A549 (cell line): Measurements from ENCODE around the gene ABI2. TPM values are rescaled to one million over a fixed set of nuclear protein-coding genes. Genes with fewer than 3 reads are reported as not detected.

Experiments
- ATAC-seq, 2 experiments: fragments of 200-7000 bp in 1 of 2; fragments of >200 bp in 1 of 2; cut with Nextera tagmentation in 1 of 2; cut with Tn5 transposase in 1 of 2; 3 replicates each; pipeline versions ENCODE4 v1.8.0 to v1.9.1; 2018 to 2020; ENCODE audit warnings: mild to moderate bottlenecking in 1 of 2, moderate library complexity in 1 of 2
- CTCF ChIA-PET: fragments of 300-600 bp; sonication (Branson Sonifier 250); formaldehyde crosslinking; extraction: SDS; loops from one replicate; lab custom pipeline; 2021; ENCODE audit warnings: antibody characterized with exemption, inconsistent platforms; lab: Yijun Ruan, JAX
- POLR2A ChIA-PET: fragments of 350-600 bp; formaldehyde crosslinking; extraction: SDS; loops from one replicate; lab custom pipeline; 2021; ENCODE audit warnings: antibody characterized with exemption, inconsistent platforms; lab: Yijun Ruan, JAX
- DNase-seq, 2 experiments: peaks; one replicate each; pipeline versions ENCODE4 v3.0.0 to v3.0.0-alpha.2; 2011 to 2016; ENCODE audit warnings: low read depth in 1 of 2, low spot score in 1 of 2
- FAIRE-seq: peaks from 2 replicates; lab custom pipeline; 2011; peaks lifted over from hg19 to GRCh38; lab: Jason Lieb, UNC
- H3K27ac ChIP-seq, 2 experiments: fragments of >200 bp; sonication (Bioruptor Twin); formaldehyde crosslinking; 3 replicates each; pipeline ENCODE4 v1.5.1; 2016 to 2017
- H3K4me1 ChIP-seq: fragments of >200 bp; sonication (Bioruptor Twin); formaldehyde crosslinking; 3 replicates; pipeline ENCODE4 v1.6.1; 2016
- H3K4me2 ChIP-seq: fragments of >200 bp; sonication (Bioruptor Twin); formaldehyde crosslinking; 3 replicates; pipeline ENCODE4 v1.6.1; 2016
- H3K4me3 ChIP-seq: fragments of >200 bp; sonication (Bioruptor Twin); formaldehyde crosslinking; 3 replicates; pipeline ENCODE4 v1.5.1; 2016
- H3K9me3 ChIP-seq: fragments of >200 bp; sonication (Bioruptor Twin); formaldehyde crosslinking; 3 replicates; pipeline ENCODE4 v1.6.1; 2016
- BHLHE40 ChIP-seq: IDR thresholded peaks from 2 replicates; pipeline ENCODE4 v1.6.1; 2012; ENCODE audit warnings: low read depth, low read length, inconsistent platforms
- CBX2 ChIP-seq: fragments of 200-600 bp; sonication (generic); IDR thresholded peaks from 2 replicates; pipeline ENCODE4 v1.6.1; 2016; ENCODE audit warnings: low read depth, mild to moderate bottlenecking, borderline replicate concordance
- CHD2 ChIP-seq: fragments of 150-350 bp; IDR thresholded peaks from 2 replicates; pipeline ENCODE4 v1.6.1; 2014; ENCODE audit warnings: low read length; ENCODE audit not compliant: partially characterized antibody
- EHMT2 ChIP-seq: fragments of 200-600 bp; sonication (generic); IDR thresholded peaks from 2 replicates; pipeline ENCODE4 v1.6.1; 2016; ENCODE audit warnings: antibody characterized with exemption, low read depth, mild to moderate bottlenecking, moderate library complexity
- ESRRA ChIP-seq: fragments of 150-350 bp; IDR thresholded peaks from 2 replicates; pipeline ENCODE4 v1.6.1; 2014; ENCODE audit warnings: mild to moderate bottlenecking, low read length, borderline replicate concordance
- FOSB ChIP-seq: fragments of 250-450 bp; sonication (Bioruptor Pico); IDR thresholded peaks from 2 replicates; pipeline ENCODE4 v1.5.0; 2020; ENCODE audit warnings: mild to moderate bottlenecking, moderate library complexity
- HOXB13 ChIP-seq: fragments of 250-450 bp; sonication (Bioruptor Pico); IDR thresholded peaks from 2 replicates; pipeline ENCODE4 v1.5.0; 2020; ENCODE audit warnings: low read depth, mild to moderate bottlenecking, moderate library complexity
- HOXB5 ChIP-seq: fragments of 250-450 bp; sonication (Bioruptor Pico); IDR thresholded peaks from 2 replicates; pipeline ENCODE4 v1.5.0; 2020; ENCODE audit warnings: mild to moderate bottlenecking, moderate library complexity
- MAZ ChIP-seq: fragments of 150-350 bp; IDR thresholded peaks from 2 replicates; pipeline ENCODE4 v1.6.1; 2014; ENCODE audit warnings: antibody characterized with exemption, low read depth, low read length, borderline replicate concordance
- MYC ChIP-seq: IDR thresholded peaks from 2 replicates; pipeline ENCODE4 v1.6.1; 2012; ENCODE audit warnings: mild to moderate bottlenecking, inconsistent platforms, low read length, improper control_type of control experiment, borderline replicate concordance
- NFE2L2 ChIP-seq: fragments of 150-350 bp; conservative IDR thresholded peaks from 2 replicates; pipeline ENCODE4 v1.6.1; 2014; ENCODE audit warnings: low read length
- NPAS2 ChIP-seq: fragments of 250-450 bp; sonication (Bioruptor Pico); IDR thresholded peaks from 2 replicates; pipeline ENCODE4 v1.8.0; 2022; ENCODE audit warnings: mild to moderate bottlenecking, moderate library complexity, borderline replicate concordance
- POLR2A ChIP-seq: IDR thresholded peaks from 2 replicates; pipeline ENCODE4 v1.6.1; 2012; ENCODE audit warnings: mild to moderate bottlenecking, low read length
- RFX5 ChIP-seq: fragments of 450-650 bp; IDR thresholded peaks from 2 replicates; pipeline ENCODE4 v1.7.1; 2014; ENCODE audit warnings: antibody characterized with exemption, mild to moderate bottlenecking, moderate library complexity
- RNF2 ChIP-seq: fragments of 200-600 bp; sonication (generic); IDR thresholded peaks from 2 replicates; pipeline ENCODE4 v1.6.1; 2016; ENCODE audit warnings: low read depth, mild to moderate bottlenecking, antibody characterized with exemption, moderate library complexity, borderline replicate concordance
- SREBF2 ChIP-seq: fragments of 450-650 bp; IDR thresholded peaks from 2 replicates; pipeline ENCODE4 v1.6.1; 2014; ENCODE audit warnings: mild to moderate bottlenecking, moderate library complexity
- TFCP2L1 ChIP-seq: fragments of 250-450 bp; sonication (Bioruptor Pico); IDR thresholded peaks from 2 replicates; pipeline ENCODE4 v1.5.0; 2021; ENCODE audit warnings: mild to moderate bottlenecking
- ZC3H11A ChIP-seq: fragments of 450-650 bp; IDR thresholded peaks from 2 replicates; pipeline ENCODE4 v1.6.1; 2014; ENCODE audit warnings: antibody characterized with exemption, mild to moderate bottlenecking
- ZFP36 ChIP-seq: fragments of 450-650 bp; IDR thresholded peaks from 2 replicates; pipeline ENCODE4 v1.6.1; 2014; ENCODE audit warnings: borderline replicate concordance; ENCODE audit not compliant: partially characterized antibody
- ZNF302 ChIP-seq: fragments of 250-450 bp; sonication (Bioruptor Pico); IDR thresholded peaks from 2 replicates; pipeline ENCODE4 v1.9.0; 2021; ENCODE audit warnings: inconsistent platforms, mild to moderate bottlenecking, moderate library complexity
- ZSCAN20 ChIP-seq: fragments of 250-450 bp; sonication (Bioruptor Pico); IDR thresholded peaks from 2 replicates; pipeline ENCODE4 v1.8.0; 2022; ENCODE audit warnings: mild to moderate bottlenecking, moderate library complexity
- WGBS: methylation state at CpG from one replicate; pipeline ENCODE4 v1.1.6; 2017; ENCODE audit errors: missing lambda C conversion rate; 5-methylcytosine and 5-hydroxymethylcytosine counted together
- polyA plus RNA-seq, 4 experiments: library from polyadenylated mRNA; depleted of rRNA in 3 of 4; stranded (reverse); fragments of >200 nt; fragmentation: RNase III in 1 of 4; extraction: RNeasy Plus Mini Kit Qiagen cat#74134 plus additional on column Dnase treatment in 1 of 4; gene quantifications; 2 replicates in 3 of 4; 3 replicates in 1 of 4; pipeline ENCODE4 v1.2.3, GENCODE V29; 2011 to 2017
- TF ChIP-seq, protein P1 (sequence below): fragments of >200 bp; sonication (Bioruptor Twin); formaldehyde crosslinking; IDR thresholded peaks from 3 replicates; pipeline ENCODE4 v1.5.1; 2016
- TF ChIP-seq, protein P2 (sequence below): fragments of >200 bp; sonication (Bioruptor Twin); formaldehyde crosslinking; IDR thresholded peaks from 3 replicates; pipeline ENCODE4 v1.6.1; 2016
- TF ChIP-seq, protein P3 (sequence below): fragments of 200-600 bp; sonication (generic); IDR thresholded peaks from 2 replicates; pipeline ENCODE4 v1.6.1; 2016; ENCODE audit warnings: antibody characterized with exemption, mild to moderate bottlenecking, moderate library complexity
- TF ChIP-seq, protein P4 (sequence below): fragments of 250-450 bp; sonication (Bioruptor Pico); IDR thresholded peaks from 2 replicates; pipeline ENCODE4 v1.5.0; 2021; ENCODE audit warnings: mild to moderate bottlenecking, moderate library complexity, borderline replicate concordance

The ABI2 gene
- polyA plus RNA-seq, 2 of the 4 experiments (the other 2 are of a cell fraction) = 36.2 to 51.1 TPM

DNA sequence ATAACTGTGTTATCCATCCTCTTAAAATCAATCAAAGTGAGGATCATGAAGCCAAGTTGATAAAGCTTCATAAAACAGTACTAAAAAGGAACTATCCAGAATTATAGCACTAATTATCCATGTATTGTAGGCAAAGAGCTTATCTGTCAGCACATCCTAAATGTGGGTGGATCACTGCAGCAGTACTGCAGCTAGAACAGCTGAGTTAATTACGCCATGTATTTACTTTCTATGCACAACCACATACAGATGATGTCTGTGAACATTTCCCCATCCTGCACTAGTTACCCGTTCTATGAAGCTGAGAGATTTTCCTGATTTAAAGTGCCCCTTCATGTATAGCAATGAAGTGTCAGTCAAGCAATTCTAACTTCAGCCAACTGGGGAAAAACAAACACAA, 110.3 kb downstream of the ABI2 start:
- no peak for FAIRE-seq
- TF ChIP-seq, protein P1, sequence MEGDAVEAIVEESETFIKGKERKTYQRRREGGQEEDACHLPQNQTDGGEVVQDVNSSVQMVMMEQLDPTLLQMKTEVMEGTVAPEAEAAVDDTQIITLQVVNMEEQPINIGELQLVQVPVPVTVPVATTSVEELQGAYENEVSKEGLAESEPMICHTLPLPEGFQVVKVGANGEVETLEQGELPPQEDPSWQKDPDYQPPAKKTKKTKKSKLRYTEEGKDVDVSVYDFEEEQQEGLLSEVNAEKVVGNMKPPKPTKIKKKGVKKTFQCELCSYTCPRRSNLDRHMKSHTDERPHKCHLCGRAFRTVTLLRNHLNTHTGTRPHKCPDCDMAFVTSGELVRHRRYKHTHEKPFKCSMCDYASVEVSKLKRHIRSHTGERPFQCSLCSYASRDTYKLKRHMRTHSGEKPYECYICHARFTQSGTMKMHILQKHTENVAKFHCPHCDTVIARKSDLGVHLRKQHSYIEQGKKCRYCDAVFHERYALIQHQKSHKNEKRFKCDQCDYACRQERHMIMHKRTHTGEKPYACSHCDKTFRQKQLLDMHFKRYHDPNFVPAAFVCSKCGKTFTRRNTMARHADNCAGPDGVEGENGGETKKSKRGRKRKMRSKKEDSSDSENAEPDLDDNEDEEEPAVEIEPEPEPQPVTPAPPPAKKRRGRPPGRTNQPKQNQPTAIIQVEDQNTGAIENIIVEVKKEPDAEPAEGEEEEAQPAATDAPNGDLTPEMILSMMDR = no peak
- TF ChIP-seq, all 56 proteins: peak for 0
- DNase-seq (no peak), ATAC-seq (no peak)
- Histone ChIP-seq H3K4me1 (peaks cover 6% of the 10 kb centered on the region; the same call in 1 of the 3 replicates), H3K27ac (no peak overlapping the region), H3K4me2 (no peak overlapping the region), H3K4me3 (no peak overlapping the region), H3K9me3 (no peaks in the 10 kb centered on the region)
- CTCF ChIA-PET = interaction anchor here (1.8 to 2.2 kb wide), 2 partner anchors 11 to 15 kb away, joined by 5 to 11 read pairs; no protein-coding TSS in a partner anchor
- 77% methylated on average over 2 of the region's 2 CpGs for whole genome bisulfite sequencing
- POLR2A ChIA-PET = no interaction called here

DNA sequence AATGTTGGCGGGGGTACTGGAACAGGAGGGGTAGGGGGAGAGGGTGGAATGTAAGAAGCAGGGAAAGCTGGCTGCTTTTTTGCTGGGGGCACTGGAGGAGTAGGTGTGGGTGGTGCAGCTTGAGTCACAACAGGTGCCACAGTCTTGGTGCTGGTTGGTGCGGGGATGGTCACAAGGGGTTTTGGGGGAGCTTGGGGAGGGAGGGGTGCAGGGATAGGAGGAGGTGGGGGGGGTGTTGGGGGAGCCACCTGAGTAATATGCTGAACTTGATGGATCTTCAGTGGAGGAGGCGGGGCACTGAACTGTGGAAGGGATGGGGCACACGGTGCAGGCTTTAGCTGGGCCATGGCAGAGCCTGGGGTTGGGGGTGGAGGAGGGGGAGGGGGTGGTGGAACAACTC, 112.5 kb downstream of the ABI2 start:
- Histone ChIP-seq H3K9me3 (no peaks in the 10 kb centered on the region), H3K4me2 (no peak overlapping the region), H3K4me3 (no peak overlapping the region), H3K4me1 (peaks cover 6% of the 10 kb centered on the region; the same call in 1 of the 3 replicates), H3K27ac (no peak overlapping the region)
- POLR2A ChIA-PET = no interaction called here
- no peak for ATAC-seq
- FAIRE-seq = no peak
- DNase-seq = no peak
- WGBS = 81% methylated on average over 3 of the region's 4 CpGs
- TF ChIP-seq HOXB5 = no peak
- TF ChIP-seq FOSB (CRISPR knock-in tag) = no peak
- no peak for TF ChIP-seq MYC
- no peak for TF ChIP-seq SREBF2
- no peak for TF ChIP-seq NPAS2 (CRISPR knock-in tag)
- TF ChIP-seq HOXB13 (CRISPR knock-in tag) = no peak
- no peak for TF ChIP-seq CHD2
- TF ChIP-seq RFX5 = no peak
- no peak for TF ChIP-seq BHLHE40
- no peak for TF ChIP-seq TFCP2L1 (CRISPR knock-in tag)
- no peak for TF ChIP-seq ZSCAN20 (CRISPR knock-in tag)
- TF ChIP-seq ZC3H11A = no peak
- CTCF ChIA-PET = interaction anchor here (3.4 kb wide), 1 partner anchor 14 kb away, joined by 19 read pairs; no protein-coding TSS in a partner anchor

DNA sequence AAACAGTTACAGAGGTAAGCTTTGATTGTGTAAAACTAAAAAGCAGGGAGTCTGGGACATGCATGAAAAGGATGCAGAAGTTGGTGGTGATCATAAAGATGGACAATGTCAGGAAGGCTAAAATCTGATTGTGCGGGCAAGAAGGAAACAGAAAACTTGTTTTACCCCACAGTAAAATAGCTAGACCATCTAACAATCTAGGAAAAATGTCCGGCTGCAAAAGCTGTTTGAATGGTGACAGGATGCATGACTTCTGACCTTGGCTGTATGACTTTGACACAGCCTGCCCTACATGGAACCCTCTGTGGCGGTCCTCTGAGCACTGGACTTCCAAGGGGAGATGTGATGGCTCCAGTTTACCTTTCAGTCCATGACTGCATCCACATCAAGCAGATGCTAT, 113.3 kb downstream of the ABI2 start:
- ATAC-seq (peak in 1 of 2 experiments; percentile 16; a peak in 2 of 6 replicates), FAIRE-seq (no peak), DNase-seq (no peak)
- no peaks in the 10 kb centered on the region for H3K9me3 ChIP-seq
- no peak overlapping the region for H3K4me3 ChIP-seq
- CTCF ChIA-PET = interaction anchor here (1.3 to 3.4 kb wide), 2 partner anchors 13 kb away, joined by 7 to 19 read pairs; no protein-coding TSS in a partner anchor
- no peak overlapping the region for H3K4me2 ChIP-seq
- WGBS = 95% methylated on average over 3 of the region's 3 CpGs
- POLR2A ChIA-PET = no interaction called here
- H3K27ac ChIP-seq = no peak overlapping the region
- H3K4me1 ChIP-seq = peaks cover 6% of the 10 kb centered on the region; the same call in 1 of the 3 replicates
- TF ChIP-seq MAZ (no peak), MYC (no peak), EHMT2 (no peak), ZFP36 (no peak), ESRRA (no peak), CBX2 (no peak), RNF2 (no peak), FOSB (CRISPR knock-in tag) (no peak), POLR2A (no peak), ZNF302 (CRISPR knock-in tag) (no peak), NFE2L2 (no peak), NPAS2 (CRISPR knock-in tag) (no peak), BHLHE40 (no peak)
- TF ChIP-seq, protein P2, sequence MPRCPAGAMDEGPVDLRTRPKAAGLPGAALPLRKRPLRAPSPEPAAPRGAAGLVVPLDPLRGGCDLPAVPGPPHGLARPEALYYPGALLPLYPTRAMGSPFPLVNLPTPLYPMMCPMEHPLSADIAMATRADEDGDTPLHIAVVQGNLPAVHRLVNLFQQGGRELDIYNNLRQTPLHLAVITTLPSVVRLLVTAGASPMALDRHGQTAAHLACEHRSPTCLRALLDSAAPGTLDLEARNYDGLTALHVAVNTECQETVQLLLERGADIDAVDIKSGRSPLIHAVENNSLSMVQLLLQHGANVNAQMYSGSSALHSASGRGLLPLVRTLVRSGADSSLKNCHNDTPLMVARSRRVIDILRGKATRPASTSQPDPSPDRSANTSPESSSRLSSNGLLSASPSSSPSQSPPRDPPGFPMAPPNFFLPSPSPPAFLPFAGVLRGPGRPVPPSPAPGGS = no peak
- TF ChIP-seq, protein P3, sequence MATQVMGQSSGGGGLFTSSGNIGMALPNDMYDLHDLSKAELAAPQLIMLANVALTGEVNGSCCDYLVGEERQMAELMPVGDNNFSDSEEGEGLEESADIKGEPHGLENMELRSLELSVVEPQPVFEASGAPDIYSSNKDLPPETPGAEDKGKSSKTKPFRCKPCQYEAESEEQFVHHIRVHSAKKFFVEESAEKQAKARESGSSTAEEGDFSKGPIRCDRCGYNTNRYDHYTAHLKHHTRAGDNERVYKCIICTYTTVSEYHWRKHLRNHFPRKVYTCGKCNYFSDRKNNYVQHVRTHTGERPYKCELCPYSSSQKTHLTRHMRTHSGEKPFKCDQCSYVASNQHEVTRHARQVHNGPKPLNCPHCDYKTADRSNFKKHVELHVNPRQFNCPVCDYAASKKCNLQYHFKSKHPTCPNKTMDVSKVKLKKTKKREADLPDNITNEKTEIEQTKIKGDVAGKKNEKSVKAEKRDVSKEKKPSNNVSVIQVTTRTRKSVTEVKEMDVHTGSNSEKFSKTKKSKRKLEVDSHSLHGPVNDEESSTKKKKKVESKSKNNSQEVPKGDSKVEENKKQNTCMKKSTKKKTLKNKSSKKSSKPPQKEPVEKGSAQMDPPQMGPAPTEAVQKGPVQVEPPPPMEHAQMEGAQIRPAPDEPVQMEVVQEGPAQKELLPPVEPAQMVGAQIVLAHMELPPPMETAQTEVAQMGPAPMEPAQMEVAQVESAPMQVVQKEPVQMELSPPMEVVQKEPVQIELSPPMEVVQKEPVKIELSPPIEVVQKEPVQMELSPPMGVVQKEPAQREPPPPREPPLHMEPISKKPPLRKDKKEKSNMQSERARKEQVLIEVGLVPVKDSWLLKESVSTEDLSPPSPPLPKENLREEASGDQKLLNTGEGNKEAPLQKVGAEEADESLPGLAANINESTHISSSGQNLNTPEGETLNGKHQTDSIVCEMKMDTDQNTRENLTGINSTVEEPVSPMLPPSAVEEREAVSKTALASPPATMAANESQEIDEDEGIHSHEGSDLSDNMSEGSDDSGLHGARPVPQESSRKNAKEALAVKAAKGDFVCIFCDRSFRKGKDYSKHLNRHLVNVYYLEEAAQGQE = no peak
- TF ChIP-seq, protein P4, sequence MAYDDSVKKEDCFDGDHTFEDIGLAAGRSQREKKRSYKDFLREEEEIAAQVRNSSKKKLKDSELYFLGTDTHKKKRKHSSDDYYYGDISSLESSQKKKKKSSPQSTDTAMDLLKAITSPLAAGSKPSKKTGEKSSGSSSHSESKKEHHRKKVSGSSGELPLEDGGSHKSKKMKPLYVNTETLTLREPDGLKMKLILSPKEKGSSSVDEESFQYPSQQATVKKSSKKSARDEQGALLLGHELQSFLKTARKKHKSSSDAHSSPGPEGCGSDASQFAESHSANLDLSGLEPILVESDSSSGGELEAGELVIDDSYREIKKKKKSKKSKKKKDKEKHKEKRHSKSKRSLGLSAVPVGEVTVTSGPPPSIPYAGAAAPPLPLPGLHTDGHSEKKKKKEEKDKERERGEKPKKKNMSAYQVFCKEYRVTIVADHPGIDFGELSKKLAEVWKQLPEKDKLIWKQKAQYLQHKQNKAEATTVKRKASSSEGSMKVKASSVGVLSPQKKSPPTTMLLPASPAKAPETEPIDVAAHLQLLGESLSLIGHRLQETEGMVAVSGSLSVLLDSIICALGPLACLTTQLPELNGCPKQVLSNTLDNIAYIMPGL = no peak
